ENCODE data around the gene MRPL40.

MRPL40 gene

GRCh38 chr22:19411690-19412045 is 20.7 kb upstream of the MRPL40 start:
- Histone ChIP-seq H3K4me1 (ENCODE audit: control insufficient read depth, insufficient read depth, low read depth, low read length) (peaks cover 4% of the 10 kb centered on the region), H3K14ac (ENCODE audit: low read length in 2 of 2) (no peak overlapping the region), H3K23ac (ENCODE audit: low read length in 2 of 2) (no peak overlapping the region), H3K18ac (ENCODE audit: low read depth in 1 of 2, low read length in 2 of 2) (no peak overlapping the region), H4K8ac (ENCODE audit: low read length) (no peak overlapping the region), H2AFZ (ENCODE audit: low read depth, low read length) (no peak overlapping the region), H3K79me1 (replicated peaks; ENCODE audit: low read length, poor library complexity, severe bottlenecking) (peaks cover 49% of the 10 kb centered on the region), H3K9ac (ENCODE audit: low read length) (no peak overlapping the region), H3K36me3 (ENCODE audit: control insufficient read depth in 1 of 2, insufficient read depth in 2 of 2, low read depth in 1 of 2, low read length in 2 of 2) (peaks cover 19 to 38% of the 10 kb centered on the region in 2 experiments), H2BK12ac (ENCODE audit: low read length in 2 of 2) (no peak overlapping the region), H3K4me2 (ENCODE audit: low read length, poor library complexity, severe bottlenecking) (no peak overlapping the region), H3K27me3 (ENCODE audit: control insufficient read depth in 1 of 2, insufficient read depth in 1 of 2, low read length in 2 of 2) (no peaks in the 10 kb centered on the region), H3K4ac (ENCODE audit: low read depth in 1 of 2, low read length in 2 of 2) (no peak overlapping the region), H4K91ac (ENCODE audit: low read length) (no peak overlapping the region), H2BK15ac (ENCODE audit: low read depth, poor library complexity, severe bottlenecking) (no peak overlapping the region), H2BK5ac (ENCODE audit: low read depth, low read length, poor library complexity, severe bottlenecking) (no peak overlapping the region), H2AK5ac (ENCODE audit: low read length, severe bottlenecking) (no peak overlapping the region), H3K27ac (ENCODE audit: low read length, poor library complexity, severe bottlenecking) (no peak overlapping the region), H3K4me3 (ENCODE audit: insufficient read depth in 1 of 2, low read depth in 1 of 2, low read length in 2 of 2) (no peak overlapping the region), H2BK120ac (ENCODE audit: low read depth, low read length) (no peak overlapping the region), H3K9me3 (ENCODE audit: control insufficient read depth, low read length) (no peaks in the 10 kb centered on the region)
- WGBS = 100% methylated on average over 1 of the region's 1 CpG
- DNase-seq = no peak

GRCh38 chr22:19412478-19412877 is 19.9 kb upstream of the MRPL40 start:
- H3K4me1 ChIP-seq (ENCODE audit: control insufficient read depth, insufficient read depth, low read depth, low read length) = peaks cover 4% of the 10 kb centered on the region
- H3K14ac ChIP-seq (ENCODE audit: low read length in 2 of 2) = no peak overlapping the region
- H2BK120ac ChIP-seq (ENCODE audit: low read depth, low read length) = no peak overlapping the region
- H3K9ac ChIP-seq (ENCODE audit: low read length) = no peak overlapping the region
- H3K27me3 ChIP-seq (ENCODE audit: control insufficient read depth in 1 of 2, insufficient read depth in 1 of 2, low read length in 2 of 2) = no peaks in the 10 kb centered on the region
- H4K8ac ChIP-seq (ENCODE audit: low read length) = no peak overlapping the region
- no peak overlapping the region for H3K4ac ChIP-seq (ENCODE audit: low read depth in 1 of 2, low read length in 2 of 2)
- H3K23ac ChIP-seq (ENCODE audit: low read length in 2 of 2) = no peak overlapping the region
- no peak overlapping the region for H2AK5ac ChIP-seq (ENCODE audit: low read length, severe bottlenecking)
- H2AFZ ChIP-seq (ENCODE audit: low read depth, low read length) = no peak overlapping the region
- no peak overlapping the region for H2BK12ac ChIP-seq (ENCODE audit: low read length in 2 of 2)
- no peak overlapping the region for H3K18ac ChIP-seq (ENCODE audit: low read depth in 1 of 2, low read length in 2 of 2)
- no peak overlapping the region for H4K91ac ChIP-seq (ENCODE audit: low read length)
- H3K27ac ChIP-seq (ENCODE audit: low read length, poor library complexity, severe bottlenecking) = no peak overlapping the region
- H3K4me2 ChIP-seq (ENCODE audit: low read length, poor library complexity, severe bottlenecking) = no peak overlapping the region
- H2BK5ac ChIP-seq (ENCODE audit: low read depth, low read length, poor library complexity, severe bottlenecking) = no peak overlapping the region
- peaks cover 48% of the 10 kb centered on the region for H3K79me1 ChIP-seq (replicated peaks; ENCODE audit: low read length, poor library complexity, severe bottlenecking)
- WGBS = 93% methylated on average over 4 of the region's 4 CpGs
- H3K4me3 ChIP-seq (ENCODE audit: insufficient read depth in 1 of 2, low read depth in 1 of 2, low read length in 2 of 2) = no peak overlapping the region
- H3K36me3 ChIP-seq (ENCODE audit: control insufficient read depth in 1 of 2, insufficient read depth in 2 of 2, low read depth in 1 of 2, low read length in 2 of 2) = peaks cover 16 to 30% of the 10 kb centered on the region in 2 experiments
- no peaks in the 10 kb centered on the region for H3K9me3 ChIP-seq (ENCODE audit: control insufficient read depth, low read length)
- no peak for DNase-seq
- no peak overlapping the region for H2BK15ac ChIP-seq (ENCODE audit: low read depth, poor library complexity, severe bottlenecking)

- no peak overlapping the region for H3K18ac ChIP-seq (ENCODE audit: low read depth in 1 of 2, low read length in 2 of 2)
- no peak overlapping the region for H2BK12ac ChIP-seq (ENCODE audit: low read length in 2 of 2)
- peaks cover 4% of the 10 kb centered on the region for H3K4me1 ChIP-seq (ENCODE audit: control insufficient read depth, insufficient read depth, low read depth, low read length)
- H3K14ac ChIP-seq (ENCODE audit: low read length in 2 of 2) = no peak overlapping the region
- H3K4me2 ChIP-seq (ENCODE audit: low read length, poor library complexity, severe bottlenecking) = no peak overlapping the region
- DNase-seq = no peak
- H2BK120ac ChIP-seq (ENCODE audit: low read depth, low read length) = no peak overlapping the region
- H3K9ac ChIP-seq (ENCODE audit: low read length) = no peak overlapping the region
- no peak overlapping the region for H2BK5ac ChIP-seq (ENCODE audit: low read depth, low read length, poor library complexity, severe bottlenecking)
- H3K9me3 ChIP-seq (ENCODE audit: control insufficient read depth, low read length) = no peaks in the 10 kb centered on the region
- WGBS = 94% methylated on average over 4 of the region's 4 CpGs
- no peak overlapping the region for H2AFZ ChIP-seq (ENCODE audit: low read depth, low read length)
- no peak overlapping the region for H3K4ac ChIP-seq (ENCODE audit: low read depth in 1 of 2, low read length in 2 of 2)
- no peaks in the 10 kb centered on the region for H3K27me3 ChIP-seq (ENCODE audit: control insufficient read depth in 1 of 2, insufficient read depth in 1 of 2, low read length in 2 of 2)
- H2BK15ac ChIP-seq (ENCODE audit: low read depth, poor library complexity, severe bottlenecking) = no peak overlapping the region
- peaks cover 12 to 26% of the 10 kb centered on the region in 2 experiments for H3K36me3 ChIP-seq (ENCODE audit: control insufficient read depth in 1 of 2, insufficient read depth in 2 of 2, low read depth in 1 of 2, low read length in 2 of 2)
- no peak overlapping the region for H3K4me3 ChIP-seq (ENCODE audit: insufficient read depth in 1 of 2, low read depth in 1 of 2, low read length in 2 of 2)
- no peak overlapping the region for H4K8ac ChIP-seq (ENCODE audit: low read length)
- no peak overlapping the region for H3K27ac ChIP-seq (ENCODE audit: low read length, poor library complexity, severe bottlenecking)
- H2AK5ac ChIP-seq (ENCODE audit: low read length, severe bottlenecking) = no peak overlapping the region
- H4K91ac ChIP-seq (ENCODE audit: low read length) = no peak overlapping the region
- H3K79me1 ChIP-seq (replicated peaks; ENCODE audit: low read length, poor library complexity, severe bottlenecking) = peaks cover 45% of the 10 kb centered on the region
- no peak overlapping the region for H3K23ac ChIP-seq (ENCODE audit: low read length in 2 of 2)
Observed at GRCh38 chr22:19412923-19413322, 19.4 kb upstream of the MRPL40 start.

GRCh38 chr22:19419086-19419463 is 13.3 kb upstream of the MRPL40 start:
- H4K8ac ChIP-seq (ENCODE audit: low read length) = no peak overlapping the region
- no peak for DNase-seq
- H3K27ac ChIP-seq (ENCODE audit: low read length, poor library complexity, severe bottlenecking) = no peak overlapping the region
- no peak overlapping the region for H3K4ac ChIP-seq (ENCODE audit: low read depth in 1 of 2, low read length in 2 of 2)
- no peaks in the 10 kb centered on the region for H3K27me3 ChIP-seq (ENCODE audit: control insufficient read depth in 1 of 2, insufficient read depth in 1 of 2, low read length in 2 of 2)
- peaks cover 12% of the 10 kb centered on the region for H3K79me1 ChIP-seq (replicated peaks; ENCODE audit: low read length, poor library complexity, severe bottlenecking)
- no peaks in the 10 kb centered on the region for H3K36me3 ChIP-seq (ENCODE audit: control insufficient read depth in 1 of 2, insufficient read depth in 2 of 2, low read depth in 1 of 2, low read length in 2 of 2)
- H3K4me1 ChIP-seq (ENCODE audit: control insufficient read depth, insufficient read depth, low read depth, low read length) = peaks cover 11% of the 10 kb centered on the region
- no peak overlapping the region for H2BK5ac ChIP-seq (ENCODE audit: low read depth, low read length, poor library complexity, severe bottlenecking)
- no peak overlapping the region for H3K23ac ChIP-seq (ENCODE audit: low read length in 2 of 2)
- WGBS = 97% methylated on average over 5 of the region's 5 CpGs
- no peak overlapping the region for H2AK5ac ChIP-seq (ENCODE audit: low read length, severe bottlenecking)
- no peak overlapping the region for H2AFZ ChIP-seq (ENCODE audit: low read depth, low read length)
- no peak overlapping the region for H2BK12ac ChIP-seq (ENCODE audit: low read length in 2 of 2)
- no peak overlapping the region for H3K4me2 ChIP-seq (ENCODE audit: low read length, poor library complexity, severe bottlenecking)
- no peak overlapping the region for H2BK120ac ChIP-seq (ENCODE audit: low read depth, low read length)
- no peak overlapping the region for H4K91ac ChIP-seq (ENCODE audit: low read length)
- no peak overlapping the region for H3K14ac ChIP-seq (ENCODE audit: low read length in 2 of 2)
- no peaks in the 10 kb centered on the region for H3K9me3 ChIP-seq (ENCODE audit: control insufficient read depth, low read length)
- H2BK15ac ChIP-seq (ENCODE audit: low read depth, poor library complexity, severe bottlenecking) = no peak overlapping the region
- H3K9ac ChIP-seq (ENCODE audit: low read length) = no peak overlapping the region
- H3K4me3 ChIP-seq (ENCODE audit: insufficient read depth in 1 of 2, low read depth in 1 of 2, low read length in 2 of 2) = no peak overlapping the region
- H3K18ac ChIP-seq (ENCODE audit: low read depth in 1 of 2, low read length in 2 of 2) = no peak overlapping the region
